HepG2 (cell line): ENCODE data around the gene TRPM1. TPM values are rescaled to one million over a fixed set of nuclear protein-coding genes. Genes with fewer than 3 reads are reported as not detected.

Experiments
- ATAC-seq: fragments of 200-7000 bp; cut with Tn5 transposase; 3 replicates; pipeline ENCODE4 v1.9.1; 2020; ENCODE audit warnings: mild to moderate bottlenecking, moderate library complexity
- BruUV-seq: library from RNA; stranded (reverse); fragments of 400-500 nt; replicated peaks from 2 replicates; lab custom pipeline; 2021; lab: Mats Ljungman, UMichigan
- CTCF ChIA-PET: fragments of 300-600 bp; formaldehyde crosslinking; extraction: SDS; loops from one replicate; lab custom pipeline; 2021; ENCODE audit warnings: low total read pairs, inconsistent platforms, low intra/inter-chr PET ratio; lab: Yijun Ruan, JAX
- POLR2A ChIA-PET: fragments of 350-600 bp; sonication (Branson Sonifier 250); formaldehyde crosslinking; loops from one replicate; lab custom pipeline; 2020; ENCODE audit warnings: antibody characterized with exemption, inconsistent platforms; lab: Yijun Ruan, JAX
- DNase-seq: peaks from one replicate; pipeline ENCODE4 v3.0.0-alpha.2; 2015; ENCODE audit warnings: low spot score
- FAIRE-seq: peaks from 3 replicates; lab custom pipeline; 2011; peaks lifted over from hg19 to GRCh38; lab: Jason Lieb, UNC
- H2AFZ ChIP-seq: one replicate; pipeline ENCODE4 v1.6.1; 2011; ENCODE audit warnings: low read length, inconsistent platforms
- H3K27ac ChIP-seq: fragments of 300-600 bp; 3 replicates; pipeline ENCODE4 v1.8.0; 2011; ENCODE audit warnings: mixed run types, mild to moderate bottlenecking, mixed read lengths, low read length, inconsistent platforms; ENCODE audit not compliant: insufficient read depth; ENCODE audit errors: extremely low read length
- H3K27me3 ChIP-seq, 2 experiments: fragments of 200-600 bp in 1 of 2; 2 replicates in 1 of 2; 3 replicates in 1 of 2; pipeline versions ENCODE4 v1.6.0 to v1.8.0; 2011; ENCODE audit warnings: low read length in 2 of 2, mild to moderate bottlenecking in 2 of 2, moderate library complexity in 2 of 2, inconsistent platforms in 1 of 2; ENCODE audit not compliant: insufficient read depth in 2 of 2, control insufficient read depth in 1 of 2
- H3K36me3 ChIP-seq, 2 experiments: fragments of 200-600 bp in 1 of 2; replicated peaks in 1 of 2; 2 replicates in 1 of 2; 3 replicates in 1 of 2; pipeline versions ENCODE4 v1.5.1 to v1.8.0; 2011; ENCODE audit warnings: low read length in 2 of 2, inconsistent platforms in 1 of 2; ENCODE audit not compliant: insufficient read depth in 2 of 2, control insufficient read depth in 1 of 2
- H3K4me1 ChIP-seq: 2 replicates; pipeline ENCODE4 v1.5.1; 2012; ENCODE audit warnings: low read length, inconsistent platforms; ENCODE audit not compliant: insufficient read depth
- H3K4me2 ChIP-seq: 2 replicates; pipeline ENCODE4 v1.6.0; 2011; ENCODE audit warnings: low read depth, low read length, inconsistent platforms
- H3K4me3 ChIP-seq, 3 experiments: fragments of 200-600 bp in 1 of 3; sonication (generic), shearing (Covaris generic) in 1 of 3; replicated peaks in 1 of 3; 2 replicates each; pipeline ENCODE4 v1.5.1; 2011 to 2016; ENCODE audit warnings: low read length in 3 of 3, inconsistent platforms in 2 of 3, low read depth in 2 of 3, mild to moderate bottlenecking in 2 of 3, control low read depth in 1 of 3, mixed read lengths in 1 of 3; ENCODE audit not compliant: insufficient read depth in 1 of 3
- H3K79me2 ChIP-seq: one replicate; pipeline ENCODE4 v1.6.1; 2011; ENCODE audit warnings: low read length, inconsistent platforms; ENCODE audit not compliant: insufficient read depth
- H3K9ac ChIP-seq: 2 replicates; pipeline ENCODE4 v1.6.0; 2011; ENCODE audit warnings: mild to moderate bottlenecking, low read depth, low read length, inconsistent platforms; ENCODE audit not compliant: insufficient read depth
- H3K9me3 ChIP-seq: 2 replicates; pipeline ENCODE4 v1.5.1; 2012; ENCODE audit warnings: mild to moderate bottlenecking, low read length
- H4K20me1 ChIP-seq: 2 replicates; pipeline ENCODE4 v1.6.0; 2011; ENCODE audit warnings: inconsistent platforms, mild to moderate bottlenecking, low read length, moderate library complexity; ENCODE audit not compliant: insufficient read depth
- AHR ChIP-seq: IDR thresholded peaks from 2 replicates; pipeline ENCODE4 v1.6.1; 2018; ENCODE audit warnings: missing genetic modification reagents, missing compliant biosample characterization
- ATAD3A ChIP-seq: sonication (generic); formaldehyde crosslinking; IDR thresholded peaks from 2 replicates; pipeline ENCODE4 v1.4.0; 2020; ENCODE audit warnings: missing genetic modification reagents
- FOXJ3 ChIP-seq: sonication (generic); formaldehyde crosslinking; IDR thresholded peaks from 2 replicates; pipeline ENCODE4 v1.4.0; 2020; ENCODE audit warnings: missing genetic modification reagents, mild to moderate bottlenecking, borderline replicate concordance
- PAF1 ChIP-seq: IDR thresholded peaks from 2 replicates; pipeline ENCODE4 v1.6.1; 2016; ENCODE audit warnings: missing genetic modification reagents, missing compliant biosample characterization
- ZNF17 ChIP-seq: sonication (generic); formaldehyde crosslinking; IDR thresholded peaks from 2 replicates; pipeline ENCODE4 v1.5.0; 2020; ENCODE audit warnings: mild to moderate bottlenecking, missing genetic modification reagents
- ZNF660 ChIP-seq: sonication (generic); formaldehyde crosslinking; IDR thresholded peaks from 2 replicates; pipeline ENCODE4 v1.5.1; 2020; ENCODE audit warnings: mild to moderate bottlenecking, low read depth, missing genetic modification reagents, borderline replicate concordance
- WGBS: methylation state at CpG from one replicate; pipeline ENCODE4 v1.1.6; 2017; ENCODE audit warnings: low lambda C conversion rate; 5-methylcytosine and 5-hydroxymethylcytosine counted together
- in situ Hi-C: cut with HindIII; loops from 2 replicates; pipeline ENCODE4 v1.10.0; 2017; ENCODE audit warnings: low pct_unique_long_range_greater_than_20kb; ENCODE audit not compliant: extremely low pct_ligation_motif_present
- intact Hi-C: fragments of 100-400 bp; cut with micrococcal nuclease; formaldehyde crosslinking; loops from one replicate; pipeline ENCODE4 v1.10.0; 2022; ENCODE audit not compliant: unreplicated experiment
- polyA plus RNA-seq, 8 experiments: library from polyadenylated mRNA; depleted of rRNA in 3 of 8; stranded (reverse) in 7 of 8; unstranded in 1 of 8; fragments of >200 nt; fragmentation: Illumina TruSeq in 4 of 8; extraction: Trizol in 4 of 8; gene quantifications; 2 replicates each; pipeline versions ENCODE4 v1.2.1 to v1.2.3, GENCODE V29; 2011 to 2016; ENCODE audit warnings: low read depth in 4 of 8, missing spikeins in 1 of 8, mixed read lengths in 1 of 8; ENCODE audit not compliant: insufficient read depth in 1 of 8
- total RNA-seq, 5 experiments: library from RNA; depleted of rRNA; stranded (reverse); fragments of >200 nt; fragmentation: Illumina TruSeq; extraction: Trizol; gene quantifications; 2 replicates each; pipeline ENCODE4 v1.2.3, GENCODE V29; 2016; ENCODE audit warnings: low read depth in 1 of 5

TRPM1 gene
- total and polyA plus RNA-seq, 2 of the 13 experiments (the other 11 are each of a cell fraction or from before 2014, with no cell fraction given), result not detected

DNA sequence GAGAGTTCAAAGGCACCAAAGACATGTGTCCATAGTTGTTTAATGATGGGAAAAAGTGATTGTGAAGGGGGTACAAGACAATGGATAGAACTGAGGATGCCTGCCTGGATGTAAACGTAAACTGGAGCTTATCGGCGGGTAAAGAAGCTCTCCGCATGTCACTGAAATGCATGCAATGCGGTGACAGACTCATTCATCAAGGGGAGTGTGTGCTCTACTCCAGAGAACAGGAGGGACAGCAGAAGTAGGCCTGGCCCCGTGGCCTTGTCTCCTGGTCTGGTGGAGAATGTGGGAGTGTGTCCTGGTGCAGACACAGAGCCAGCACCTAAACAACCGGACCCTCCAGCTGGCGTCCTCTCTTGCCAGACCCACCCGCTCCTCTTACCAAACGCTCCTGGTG is 50.6 kb downstream of the TRPM1 start:
- 70% methylated on average over 10 of the region's 10 CpGs for WGBS
- ATAC-seq (no peak), FAIRE-seq (no peak), DNase-seq (no peak)
- TF ChIP-seq ZNF17 (CRISPR knock-in tag), result no peak
- Histone ChIP-seq H3K79me2 (no peaks in the 10 kb centered on the region), H3K36me3 (no peaks in the 10 kb centered on the region), H3K4me3 (no peak overlapping the region), H3K4me1 (peaks cover 10% of the 10 kb centered on the region; the same call in 1 of the 2 replicates), H3K9me3 (no peaks in the 10 kb centered on the region), H3K27me3 (peaks cover 0 to 11% of the 10 kb centered on the region in 2 experiments; a peak in 2 of 5 replicates), H3K4me2 (no peak overlapping the region), H3K27ac (no peak overlapping the region), H3K9ac (no peak overlapping the region), H4K20me1 (no peaks in the 10 kb centered on the region), H2AFZ (no peak overlapping the region)
- CTCF ChIA-PET, result no interaction called here
- BruUV-seq, result no TSS peak
- intact Hi-C loops (no loop called here), in situ Hi-C loops (no loop called here)
- POLR2A ChIA-PET, result no interaction called here

- no peaks in the 10 kb centered on the region for H4K20me1 ChIP-seq
- POLR2A ChIA-PET, result no interaction called here
- FAIRE-seq, result no peak
- H3K4me1 ChIP-seq, result peaks cover 10% of the 10 kb centered on the region; the same call in 1 of the 2 replicates
- TF ChIP-seq PAF1 (no peak), AHR (CRISPR knock-in tag) (no peak), FOXJ3 (CRISPR knock-in tag) (no peak), ATAD3A (CRISPR knock-in tag) (no peak), ZNF660 (CRISPR knock-in tag) (no peak)
- TF ChIP-seq, all 625 proteins: peak for 0
- Histone ChIP-seq H3K9ac (no peak overlapping the region), H3K36me3 (no peaks in the 10 kb centered on the region), H3K4me2 (0 out of 2 replicates have a peak overlapping the region, but pooled peaks have one; percentile 18), H2AFZ (no peak overlapping the region), H3K79me2 (no peaks in the 10 kb centered on the region), H3K27me3 (peaks cover 0 to 4% of the 10 kb centered on the region in 2 experiments; a peak in 1 of 5 replicates), H3K27ac (no peak overlapping the region), H3K9me3 (no peaks in the 10 kb centered on the region), H3K4me3 (no peak overlapping the region)
- intact Hi-C loops (no loop called here), in situ Hi-C loops (no loop called here)
- no TSS peak for BruUV-seq
- 32% methylated on average over 7 of the region's 12 CpGs for WGBS
- DNase-seq (no peak), ATAC-seq (peak; percentile 31; the same call in 1 of the 3 replicates)
- CTCF ChIA-PET, result no interaction called here
Observed at GRCh38 chr15:31049682-31050615, 51.6 kb downstream of the TRPM1 start.
